ENCODE results near the gene SMPD2.

SMPD2 gene

GRCh38 chr6:109485266-109485935 lies 44.9 kb downstream of the SMPD2 start:
- DNase-seq (ENCODE audit: low read depth): no peak

- no peak for DNase-seq (ENCODE audit: low read depth)
Measured at GRCh38 chr6:109486068-109486467, 45.5 kb downstream of the SMPD2 start.

- DNase-seq (ENCODE audit: low read depth): no peak
Measured at GRCh38 chr6:109488001-109488400, 47.5 kb downstream of the SMPD2 start.

GRCh38 chr6:109490713-109491112 lies 50.2 kb downstream of the SMPD2 start:
- no peak for DNase-seq (ENCODE audit: low read depth)

- DNase-seq (ENCODE audit: low read depth): no peak
Measured at GRCh38 chr6:109491207-109491938, 50.8 kb downstream of the SMPD2 start.
